Loucy (cell line): ENCODE measurements around the gene FSD2.

ENCODE experiments used
- EZH2phosphoT487 ChIP-seq: fragments of 200-600 bp; IDR thresholded peaks from 2 replicates; pipeline ENCODE4 v1.6.1; 2018; ENCODE audit warnings: antibody characterized with exemption, mild to moderate bottlenecking, moderate library complexity, borderline replicate concordance
- TF ChIP-seq, protein P1 (sequence below): fragments of 200-600 bp; sonication (generic); conservative IDR thresholded peaks from 2 replicates; pipeline ENCODE4 v1.5.1; 2014; ENCODE audit warnings: mild to moderate bottlenecking, antibody characterized with exemption, low read length

DNA sequence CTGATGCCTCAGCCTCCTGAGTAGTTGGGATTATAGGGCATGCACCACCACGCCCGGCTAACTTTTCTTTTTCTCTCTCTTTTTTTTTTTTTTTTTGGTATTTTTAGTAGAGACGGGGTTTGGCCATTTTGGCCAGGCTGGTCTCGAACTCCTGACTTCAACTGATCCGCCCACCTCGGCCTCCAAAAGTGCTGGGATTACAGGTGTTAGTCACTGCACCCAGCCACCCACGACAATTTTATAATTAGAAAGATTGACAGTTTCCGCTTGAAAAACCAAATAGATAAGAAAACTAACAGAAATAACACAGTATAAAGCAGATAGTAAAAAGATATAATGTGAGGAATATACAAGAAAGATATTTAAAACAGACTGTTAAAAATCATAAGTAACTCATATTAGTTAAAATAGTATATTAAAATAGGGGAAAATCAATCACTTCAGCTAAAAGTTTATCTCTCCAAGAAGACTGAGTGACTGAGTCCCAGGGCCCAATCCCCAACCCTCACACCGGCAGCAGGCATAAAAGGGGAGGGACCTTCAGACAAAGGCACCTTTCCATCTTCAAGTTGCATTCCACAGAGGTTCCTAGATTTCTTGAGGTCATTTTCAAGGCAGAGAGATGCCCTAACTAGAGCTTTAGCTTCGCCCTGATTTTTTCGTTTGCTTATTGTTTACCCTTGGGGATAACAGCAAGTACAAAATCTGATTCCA lies 2.2 kb upstream of the FSD2 start:
- TF ChIP-seq, protein P1, sequence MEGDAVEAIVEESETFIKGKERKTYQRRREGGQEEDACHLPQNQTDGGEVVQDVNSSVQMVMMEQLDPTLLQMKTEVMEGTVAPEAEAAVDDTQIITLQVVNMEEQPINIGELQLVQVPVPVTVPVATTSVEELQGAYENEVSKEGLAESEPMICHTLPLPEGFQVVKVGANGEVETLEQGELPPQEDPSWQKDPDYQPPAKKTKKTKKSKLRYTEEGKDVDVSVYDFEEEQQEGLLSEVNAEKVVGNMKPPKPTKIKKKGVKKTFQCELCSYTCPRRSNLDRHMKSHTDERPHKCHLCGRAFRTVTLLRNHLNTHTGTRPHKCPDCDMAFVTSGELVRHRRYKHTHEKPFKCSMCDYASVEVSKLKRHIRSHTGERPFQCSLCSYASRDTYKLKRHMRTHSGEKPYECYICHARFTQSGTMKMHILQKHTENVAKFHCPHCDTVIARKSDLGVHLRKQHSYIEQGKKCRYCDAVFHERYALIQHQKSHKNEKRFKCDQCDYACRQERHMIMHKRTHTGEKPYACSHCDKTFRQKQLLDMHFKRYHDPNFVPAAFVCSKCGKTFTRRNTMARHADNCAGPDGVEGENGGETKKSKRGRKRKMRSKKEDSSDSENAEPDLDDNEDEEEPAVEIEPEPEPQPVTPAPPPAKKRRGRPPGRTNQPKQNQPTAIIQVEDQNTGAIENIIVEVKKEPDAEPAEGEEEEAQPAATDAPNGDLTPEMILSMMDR: no peak
- no peak for TF ChIP-seq EZH2phosphoT487
